GM12878 (cell line): ENCODE measurements around the gene PATJ. TPM values are rescaled to one million over a fixed set of nuclear protein-coding genes. Genes with fewer than 3 reads are reported as not detected.

ENCODE experiments used
- ATAC-seq: fragments of 200-7000 bp; cut with Tn5 transposase; 3 replicates; pipeline ENCODE4 v1.9.1; 2020; ENCODE audit warnings: mild to moderate bottlenecking, moderate library complexity
- BruUV-seq: library from RNA; stranded (reverse); fragments of 400-500 nt; replicated peaks from 2 replicates; lab custom pipeline; 2021; lab: Mats Ljungman, UMichigan
- CTCF ChIA-PET: fragments of 300-600 bp; sonication (Branson Sonifier 250); formaldehyde crosslinking; extraction: SDS; loops from one replicate; lab custom pipeline; 2021; ENCODE audit warnings: inconsistent platforms; lab: Yijun Ruan, JAX
- POLR2A ChIA-PET: fragments of 350-600 bp; formaldehyde crosslinking; extraction: SDS; loops from one replicate; lab custom pipeline; 2021; ENCODE audit warnings: inconsistent platforms; lab: Charles Lee
- RAD21 ChIA-PET: fragments of 300-600 bp; sonication (Branson Sonifier 250); formaldehyde crosslinking; loops from one replicate; lab custom pipeline; 2023; ENCODE audit warnings: antibody characterized with exemption; ENCODE audit not compliant: unreplicated experiment; lab: Charles Lee
- SMC1A ChIA-PET: fragments of 300-600 bp; sonication (Branson Sonifier 250); formaldehyde crosslinking; loops from one replicate; lab custom pipeline; 2023; ENCODE audit not compliant: unreplicated experiment, uncharacterized antibody; lab: Charles Lee
- DNase-seq: peaks from one replicate; pipeline ENCODE4 v3.0.0-alpha.2; 2011; ENCODE audit warnings: low read depth, low spot score
- FAIRE-seq: peaks from 3 replicates; lab custom pipeline; 2011; peaks lifted over from hg19 to GRCh38; lab: Jason Lieb, UNC
- H2AFZ ChIP-seq: 2 replicates; pipeline ENCODE4 v1.6.0; 2011; ENCODE audit warnings: low read depth, low read length, control low read depth; ENCODE audit not compliant: control insufficient read depth
- H3K27ac ChIP-seq: 2 replicates; pipeline ENCODE4 v1.5.1; 2011; ENCODE audit warnings: control low read depth; ENCODE audit not compliant: control insufficient read depth, insufficient read depth
- H3K27me3 ChIP-seq, 2 experiments: replicated peaks in 1 of 2; 2 replicates each; pipeline versions ENCODE4 v1.6.0 to v1.6.1; 2011; ENCODE audit warnings: low read length in 1 of 2; ENCODE audit not compliant: control insufficient read depth in 2 of 2, insufficient read depth in 2 of 2
- H3K36me3 ChIP-seq, 2 experiments: 2 replicates each; pipeline ENCODE4 v1.5.1; 2011; ENCODE audit warnings: low read length in 1 of 2; ENCODE audit not compliant: control insufficient read depth in 2 of 2, insufficient read depth in 2 of 2
- H3K4me1 ChIP-seq: 2 replicates; pipeline ENCODE4 v1.6.1; 2011; ENCODE audit warnings: mild to moderate bottlenecking, low read length, moderate library complexity, mixed read lengths; ENCODE audit not compliant: control insufficient read depth, insufficient read depth
- H3K4me2 ChIP-seq: 2 replicates; pipeline ENCODE4 v1.6.0; 2011; ENCODE audit warnings: control low read depth; ENCODE audit not compliant: control insufficient read depth, insufficient read depth
- H3K4me3 ChIP-seq: fragments of 200-600 bp; sonication (generic); 2 replicates; pipeline ENCODE4 v1.5.1; 2016
- H3K79me2 ChIP-seq: 2 replicates; pipeline ENCODE4 v1.6.0; 2011; ENCODE audit warnings: low read length; ENCODE audit not compliant: control insufficient read depth, insufficient read depth
- H3K9ac ChIP-seq: 2 replicates; pipeline ENCODE4 v1.8.0; 2011; ENCODE audit warnings: low read length, control low read depth, mixed read lengths; ENCODE audit not compliant: control insufficient read depth, insufficient read depth
- H3K9me3 ChIP-seq: replicated peaks from 3 replicates; pipeline ENCODE4 v1.5.1; 2011; ENCODE audit warnings: mild to moderate bottlenecking, low read length; ENCODE audit not compliant: control insufficient read depth, insufficient read depth
- H4K20me1 ChIP-seq: 2 replicates; pipeline ENCODE4 v1.6.0; 2011; ENCODE audit not compliant: control insufficient read depth, insufficient read depth
- BMI1 ChIP-seq: fragments of 450-650 bp; IDR thresholded peaks from 2 replicates; pipeline ENCODE4 v1.6.1; 2016; ENCODE audit warnings: mild to moderate bottlenecking, moderate library complexity, borderline replicate concordance
- DPF2 ChIP-seq: fragments of 450-650 bp; IDR thresholded peaks from 2 replicates; pipeline ENCODE4 v1.6.1; 2017; ENCODE audit warnings: mild to moderate bottlenecking
- EGR1 ChIP-seq, 2 experiments: IDR thresholded peaks; 1 replicate in 1 of 2; 2 replicates in 1 of 2; pipeline ENCODE4 v1.6.1; 2011 to 2012; ENCODE audit warnings: low read depth in 2 of 2, low read length in 2 of 2, borderline replicate concordance in 1 of 2, mild to moderate bottlenecking in 1 of 2, moderate library complexity in 1 of 2
- JUNB ChIP-seq: IDR thresholded peaks from 2 replicates; pipeline ENCODE4 v1.6.1; 2016; ENCODE audit warnings: antibody characterized with exemption, mild to moderate bottlenecking
- MEF2A ChIP-seq: IDR thresholded peaks from 2 replicates; pipeline ENCODE4 v1.6.1; 2011; ENCODE audit warnings: low read depth, mild to moderate bottlenecking, low read length, moderate library complexity; ENCODE audit not compliant: insufficient read depth
- MXI1 ChIP-seq: fragments of 150-350 bp; IDR thresholded peaks from 2 replicates; pipeline ENCODE4 v1.6.1; 2011; ENCODE audit warnings: low read depth, mild to moderate bottlenecking, inconsistent platforms, low read length, improper control_type of control experiment
- NR2C1 ChIP-seq: fragments of 450-650 bp; IDR thresholded peaks from 2 replicates; pipeline ENCODE4 v1.6.1; 2017; ENCODE audit warnings: antibody characterized with exemption, mild to moderate bottlenecking, moderate library complexity
- RB1 ChIP-seq: fragments of 450-650 bp; formaldehyde crosslinking; IDR thresholded peaks from 2 replicates; pipeline ENCODE4 v1.6.1; 2017; ENCODE audit warnings: mild to moderate bottlenecking, borderline replicate concordance
- RCOR1 ChIP-seq: conservative IDR thresholded peaks from 2 replicates; pipeline ENCODE4 v1.6.1; 2012; ENCODE audit warnings: low read depth, low read length, improper control_type of control experiment
- SMAD1 ChIP-seq: fragments of 450-650 bp; IDR thresholded peaks from 2 replicates; pipeline ENCODE4 v1.6.1; 2018; ENCODE audit warnings: mild to moderate bottlenecking, low read depth; ENCODE audit not compliant: partially characterized antibody
- ZBED1 ChIP-seq: IDR thresholded peaks from 2 replicates; pipeline ENCODE4 v1.6.1; 2016; ENCODE audit warnings: borderline replicate concordance
- WGBS: methylation state at CpG from one replicate; pipeline ENCODE4 v1.1.6; 2016; ENCODE audit warnings: low lambda C conversion rate; ENCODE audit not compliant: insufficient replicate concordance, insufficient coverage; ENCODE audit errors: missing lambda C conversion rate; 5-methylcytosine and 5-hydroxymethylcytosine counted together
- in situ Hi-C: fragments of 300-500 bp; cut with MboI; formaldehyde crosslinking; loops from 9 replicates; pipeline ENCODE4 v1.14.3; 2018; ENCODE audit warnings: mixed read lengths
- intact Hi-C: fragments of 100-400 bp; cut with micrococcal nuclease; formaldehyde crosslinking; loops from one replicate; pipeline ENCODE4 v1.14.2; 2022; ENCODE audit not compliant: unreplicated experiment
- polyA plus RNA-seq, 11 experiments: library from polyadenylated mRNA; depleted of rRNA in 4 of 11; unstranded in 6 of 11; stranded (reverse) in 5 of 11; fragments of >200 nt; fragmentation: Nextera tagmentation in 4 of 11; fragmentation: Illumina TruSeq in 1 of 11; extraction: Ambion mirVana in 4 of 11; extraction: Trizol in 1 of 11; gene quantifications; 1 replicate in 1 of 11; 2 replicates in 10 of 11; pipeline versions ENCODE4 v1.2.1 to v1.2.3, GENCODE V29; 2011 to 2016; ENCODE audit warnings: inconsistent platforms in 2 of 11, missing spikeins in 2 of 11, low read depth in 1 of 11
- total RNA-seq, 4 experiments: library from RNA; depleted of rRNA in 3 of 4; stranded (reverse); fragments of >200 nt in 3 of 4; fragmentation: Illumina TruSeq in 1 of 4; extraction: Trizol in 1 of 4; gene quantifications; 2 replicates each; pipeline versions ENCODE4 v1.2.1 to v1.2.3, GENCODE V29; 2013 to 2021
- TF ChIP-seq, protein P1 (sequence below): fragments of 450-650 bp; IDR thresholded peaks from 2 replicates; pipeline ENCODE4 v1.6.1; 2017; ENCODE audit warnings: mild to moderate bottlenecking, moderate library complexity
- TF ChIP-seq, protein P2 (sequence below): fragments of 450-650 bp; IDR thresholded peaks from 2 replicates; pipeline ENCODE4 v1.6.1; 2014; ENCODE audit warnings: mild to moderate bottlenecking
- TF ChIP-seq, protein P3 (sequence below): fragments of 450-650 bp; IDR thresholded peaks from 2 replicates; pipeline ENCODE4 v1.6.1; 2017; ENCODE audit warnings: mild to moderate bottlenecking

Gene PATJ
- total and polyA plus RNA-seq, 10 of the 15 experiments (the other 5 are each of a cell fraction or from before 2014, with no cell fraction given): 2.8 to 13.9 (median 6.9) TPM

DNA sequence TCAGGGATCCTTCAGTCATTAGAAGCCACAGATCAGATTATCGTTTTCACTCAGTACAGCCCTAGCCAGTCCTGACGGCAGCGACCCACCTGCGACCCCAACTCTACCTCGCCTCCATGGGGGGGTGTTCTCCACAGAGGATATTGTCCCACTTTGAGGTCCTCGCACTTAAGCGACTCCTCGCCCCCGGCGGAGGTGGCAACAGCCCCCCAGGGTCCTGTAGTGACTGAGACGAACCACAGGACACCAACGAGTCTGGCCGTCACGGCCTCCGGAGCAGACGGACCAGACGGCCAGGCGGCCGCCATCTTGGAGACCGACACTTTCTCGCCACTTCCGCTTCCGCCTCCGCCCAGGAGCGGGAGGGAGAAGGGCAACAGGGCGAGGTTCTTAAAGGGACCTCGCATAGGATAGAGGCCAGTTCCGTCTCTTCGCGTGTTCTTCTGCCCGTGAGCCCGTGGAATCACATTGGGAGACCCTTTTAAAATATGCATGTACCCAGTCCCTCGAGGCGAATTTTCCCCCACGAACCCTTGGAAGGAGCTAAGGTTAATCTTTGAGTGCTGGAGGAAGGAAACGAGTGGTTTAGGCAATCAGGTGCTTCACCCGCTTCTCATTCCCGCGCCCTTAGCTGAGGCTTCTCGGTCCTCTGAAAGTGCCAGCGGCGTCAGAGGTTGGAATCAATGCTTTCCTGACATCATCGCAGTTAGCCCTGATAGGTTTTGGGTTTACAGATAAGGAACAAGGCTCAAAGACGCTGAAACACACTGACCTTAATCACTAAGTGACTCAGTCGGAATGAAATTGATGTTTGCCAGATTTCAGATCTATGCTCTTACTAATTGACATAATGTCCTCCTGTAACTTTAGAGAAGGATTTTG, 17.2 kb upstream of the PATJ start, which contains the start of gene TM2D1:
TM2D1 (minus strand) TSS at position 329 of the 882 bp plus-strand sequence; CDS start at position 308, 21 bp downstream.
- peak within 1 kb of the TSS; percentile 83 for H3K4me2 ChIP-seq
- H3K79me2 ChIP-seq: peaks cover 25% of the 10 kb centered on the region
- CTCF ChIA-PET: no interaction called here
- peak; percentile 99 for ATAC-seq
- peak within 1 kb of the TSS; percentile 97 for H3K9ac ChIP-seq
- no peaks in the 10 kb centered on the region for H3K4me1 ChIP-seq
- SMC1A ChIA-PET: interaction anchor here (1.2 kb wide), 1 partner anchor 126 kb away, joined by 3 read pairs; no protein-coding TSS in a partner anchor
- peak; percentile 99 for FAIRE-seq
- no peaks in the 10 kb centered on the region for H3K36me3 ChIP-seq
- H4K20me1 ChIP-seq: no peaks in the 10 kb centered on the region
- in situ Hi-C loops: no loop called here
- intact Hi-C loops: loop anchor here (2.0 kb wide), 1 partner anchor 18 kb away; the partner anchor contains the start of gene PATJ
- TSS peak; percentile 98 for BruUV-seq
- under 1% methylated on average over 44 of the region's 45 CpGs for WGBS
- RAD21 ChIA-PET: interaction anchor here (0.7 kb wide), 1 partner anchor 711 kb away, joined by 4 read pairs; no protein-coding TSS in a partner anchor
- H3K27ac ChIP-seq: peak within 1 kb of the TSS; percentile 96
- peak within 1 kb of the TSS; percentile 94 for H3K4me3 ChIP-seq
- H2AFZ ChIP-seq: peak within 1 kb of the TSS; percentile 100
- no peaks in the 10 kb centered on the region for H3K9me3 ChIP-seq
- H3K27me3 ChIP-seq: no peaks in the 10 kb centered on the region
- peak; percentile 68 for DNase-seq
- POLR2A ChIA-PET: interaction anchor here (0.6 kb wide), 2 partner anchors 12 kb away, joined by 3 to 7 read pairs; no protein-coding TSS in a partner anchor
- TF ChIP-seq EGR1 (IDR thresholded peaks at IDR 0.05; ENCODE audit: borderline replicate concordance in 1 of 2, low read depth in 2 of 2, low read length in 2 of 2) (peak in 1 of 2 experiments; percentile 70; a peak in 2 of 3 replicates), MEF2A (no peak), SMAD1 (peak; percentile 23), MXI1 (peak; percentile 79; the same call in 1 of the 2 replicates), RCOR1 (no peak), DPF2 (peak; percentile 48; the same call in 1 of the 2 replicates), BMI1 (no peak), NR2C1 (peak; percentile 61), JUNB (no peak), RB1 (peak; percentile 26; the same call in 1 of the 2 replicates), ZBED1 (no peak)
- TF ChIP-seq, protein P1, sequence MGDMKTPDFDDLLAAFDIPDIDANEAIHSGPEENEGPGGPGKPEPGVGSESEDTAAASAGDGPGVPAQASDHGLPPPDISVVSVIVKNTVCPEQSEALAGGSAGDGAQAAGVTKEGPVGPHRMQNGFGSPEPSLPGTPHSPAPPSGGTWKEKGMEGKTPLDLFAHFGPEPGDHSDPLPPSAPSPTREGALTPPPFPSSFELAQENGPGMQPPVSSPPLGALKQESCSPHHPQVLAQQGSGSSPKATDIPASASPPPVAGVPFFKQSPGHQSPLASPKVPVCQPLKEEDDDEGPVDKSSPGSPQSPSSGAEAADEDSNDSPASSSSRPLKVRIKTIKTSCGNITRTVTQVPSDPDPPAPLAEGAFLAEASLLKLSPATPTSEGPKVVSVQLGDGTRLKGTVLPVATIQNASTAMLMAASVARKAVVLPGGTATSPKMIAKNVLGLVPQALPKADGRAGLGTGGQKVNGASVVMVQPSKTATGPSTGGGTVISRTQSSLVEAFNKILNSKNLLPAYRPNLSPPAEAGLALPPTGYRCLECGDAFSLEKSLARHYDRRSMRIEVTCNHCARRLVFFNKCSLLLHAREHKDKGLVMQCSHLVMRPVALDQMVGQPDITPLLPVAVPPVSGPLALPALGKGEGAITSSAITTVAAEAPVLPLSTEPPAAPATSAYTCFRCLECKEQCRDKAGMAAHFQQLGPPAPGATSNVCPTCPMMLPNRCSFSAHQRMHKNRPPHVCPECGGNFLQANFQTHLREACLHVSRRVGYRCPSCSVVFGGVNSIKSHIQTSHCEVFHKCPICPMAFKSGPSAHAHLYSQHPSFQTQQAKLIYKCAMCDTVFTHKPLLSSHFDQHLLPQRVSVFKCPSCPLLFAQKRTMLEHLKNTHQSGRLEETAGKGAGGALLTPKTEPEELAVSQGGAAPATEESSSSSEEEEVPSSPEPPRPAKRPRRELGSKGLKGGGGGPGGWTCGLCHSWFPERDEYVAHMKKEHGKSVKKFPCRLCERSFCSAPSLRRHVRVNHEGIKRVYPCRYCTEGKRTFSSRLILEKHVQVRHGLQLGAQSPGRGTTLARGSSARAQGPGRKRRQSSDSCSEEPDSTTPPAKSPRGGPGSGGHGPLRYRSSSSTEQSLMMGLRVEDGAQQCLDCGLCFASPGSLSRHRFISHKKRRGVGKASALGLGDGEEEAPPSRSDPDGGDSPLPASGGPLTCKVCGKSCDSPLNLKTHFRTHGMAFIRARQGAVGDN: peak; percentile 67; the same call in 1 of the 2 replicates
- TF ChIP-seq, protein P2, sequence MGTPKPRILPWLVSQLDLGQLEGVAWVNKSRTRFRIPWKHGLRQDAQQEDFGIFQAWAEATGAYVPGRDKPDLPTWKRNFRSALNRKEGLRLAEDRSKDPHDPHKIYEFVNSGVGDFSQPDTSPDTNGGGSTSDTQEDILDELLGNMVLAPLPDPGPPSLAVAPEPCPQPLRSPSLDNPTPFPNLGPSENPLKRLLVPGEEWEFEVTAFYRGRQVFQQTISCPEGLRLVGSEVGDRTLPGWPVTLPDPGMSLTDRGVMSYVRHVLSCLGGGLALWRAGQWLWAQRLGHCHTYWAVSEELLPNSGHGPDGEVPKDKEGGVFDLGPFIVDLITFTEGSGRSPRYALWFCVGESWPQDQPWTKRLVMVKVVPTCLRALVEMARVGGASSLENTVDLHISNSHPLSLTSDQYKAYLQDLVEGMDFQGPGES: no peak
- TF ChIP-seq, protein P3, sequence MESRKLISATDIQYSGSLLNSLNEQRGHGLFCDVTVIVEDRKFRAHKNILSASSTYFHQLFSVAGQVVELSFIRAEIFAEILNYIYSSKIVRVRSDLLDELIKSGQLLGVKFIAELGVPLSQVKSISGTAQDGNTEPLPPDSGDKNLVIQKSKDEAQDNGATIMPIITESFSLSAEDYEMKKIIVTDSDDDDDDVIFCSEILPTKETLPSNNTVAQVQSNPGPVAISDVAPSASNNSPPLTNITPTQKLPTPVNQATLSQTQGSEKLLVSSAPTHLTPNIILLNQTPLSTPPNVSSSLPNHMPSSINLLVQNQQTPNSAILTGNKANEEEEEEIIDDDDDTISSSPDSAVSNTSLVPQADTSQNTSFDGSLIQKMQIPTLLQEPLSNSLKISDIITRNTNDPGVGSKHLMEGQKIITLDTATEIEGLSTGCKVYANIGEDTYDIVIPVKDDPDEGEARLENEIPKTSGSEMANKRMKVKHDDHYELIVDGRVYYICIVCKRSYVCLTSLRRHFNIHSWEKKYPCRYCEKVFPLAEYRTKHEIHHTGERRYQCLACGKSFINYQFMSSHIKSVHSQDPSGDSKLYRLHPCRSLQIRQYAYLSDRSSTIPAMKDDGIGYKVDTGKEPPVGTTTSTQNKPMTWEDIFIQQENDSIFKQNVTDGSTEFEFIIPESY: no peak
